AG08395 (cell line): ENCODE measurements around the gene RPH3AL.
A peak's percentile ranks its signal among the peaks of the same experiment; 100 is the strongest.
"Not testable (repeated sequence)": the region's sequence is repeated elsewhere in the genome, so short reads cannot be mapped to it uniquely, and the experiment has no call there.

Experiments
- DNase-seq: peaks from one replicate; pipeline ENCODE4 v3.0.0; 2012; ENCODE audit warnings: mixed read lengths, low spot score

RPH3AL gene

GRCh38 chr17:320139-320538 lies 32.5 kb downstream of the RPH3AL start:
- no peak for DNase-seq

DNA sequence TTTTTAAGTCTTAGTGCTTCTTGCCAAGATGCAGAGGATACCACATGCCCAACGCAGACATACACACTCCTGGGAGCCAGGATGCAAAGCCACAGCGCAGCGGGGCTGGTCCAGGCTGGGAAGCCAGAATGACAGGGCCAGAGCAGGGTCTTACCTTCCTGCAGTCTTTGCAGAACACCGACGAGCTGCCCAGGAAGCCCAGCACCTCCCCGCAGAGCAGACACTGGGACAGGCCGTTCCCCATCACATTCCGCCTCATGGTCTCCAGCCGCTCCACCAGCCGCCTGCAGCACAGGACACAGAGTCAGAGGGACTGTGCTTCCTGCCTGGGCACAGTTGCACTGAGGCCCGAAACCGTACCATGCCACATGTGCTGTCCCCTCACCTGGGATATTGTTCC lies 33.3 kb downstream of the RPH3AL start:
- DNase-seq, result no peak

DNA sequence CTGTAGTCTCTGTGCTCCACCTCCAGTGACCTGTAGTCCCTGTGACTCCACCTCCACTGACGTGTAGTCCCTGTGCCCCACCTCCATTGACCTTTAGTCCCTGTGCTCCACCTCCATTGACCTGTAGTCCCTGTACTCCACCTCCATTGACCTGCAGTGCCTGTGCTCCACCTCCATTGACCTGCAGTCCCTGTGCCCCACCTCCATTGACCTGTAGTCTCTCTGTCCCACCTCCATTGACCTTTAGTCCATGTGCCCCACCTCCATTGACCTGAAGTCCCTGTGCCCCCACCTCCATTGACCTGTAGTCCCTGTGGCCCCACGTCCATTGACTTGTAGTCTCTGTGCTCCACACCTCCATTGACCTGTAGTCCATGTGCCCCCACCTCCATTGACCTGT lies 35.5 kb downstream of the RPH3AL start:
- DNase-seq, result not testable (repeated sequence)

- not testable (repeated sequence) for DNase-seq
These were observed 37.2 kb downstream of the RPH3AL start for GRCh38 chr17:315399-315798.

GRCh38 chr17:314614-314944 lies 38.0 kb downstream of the RPH3AL start:
- DNase-seq, result not testable (repeated sequence)

GRCh38 chr17:313911-314613 lies 38.5 kb downstream of the RPH3AL start:
- DNase-seq, result no peak

GRCh38 chr17:313231-313630 lies 39.4 kb downstream of the RPH3AL start:
- DNase-seq, result no peak

GRCh38 chr17:312476-313148 lies 40.0 kb downstream of the RPH3AL start:
- DNase-seq, result no peak

GRCh38 chr17:311119-311782 lies 41.4 kb downstream of the RPH3AL start:
- no peak for DNase-seq

DNA sequence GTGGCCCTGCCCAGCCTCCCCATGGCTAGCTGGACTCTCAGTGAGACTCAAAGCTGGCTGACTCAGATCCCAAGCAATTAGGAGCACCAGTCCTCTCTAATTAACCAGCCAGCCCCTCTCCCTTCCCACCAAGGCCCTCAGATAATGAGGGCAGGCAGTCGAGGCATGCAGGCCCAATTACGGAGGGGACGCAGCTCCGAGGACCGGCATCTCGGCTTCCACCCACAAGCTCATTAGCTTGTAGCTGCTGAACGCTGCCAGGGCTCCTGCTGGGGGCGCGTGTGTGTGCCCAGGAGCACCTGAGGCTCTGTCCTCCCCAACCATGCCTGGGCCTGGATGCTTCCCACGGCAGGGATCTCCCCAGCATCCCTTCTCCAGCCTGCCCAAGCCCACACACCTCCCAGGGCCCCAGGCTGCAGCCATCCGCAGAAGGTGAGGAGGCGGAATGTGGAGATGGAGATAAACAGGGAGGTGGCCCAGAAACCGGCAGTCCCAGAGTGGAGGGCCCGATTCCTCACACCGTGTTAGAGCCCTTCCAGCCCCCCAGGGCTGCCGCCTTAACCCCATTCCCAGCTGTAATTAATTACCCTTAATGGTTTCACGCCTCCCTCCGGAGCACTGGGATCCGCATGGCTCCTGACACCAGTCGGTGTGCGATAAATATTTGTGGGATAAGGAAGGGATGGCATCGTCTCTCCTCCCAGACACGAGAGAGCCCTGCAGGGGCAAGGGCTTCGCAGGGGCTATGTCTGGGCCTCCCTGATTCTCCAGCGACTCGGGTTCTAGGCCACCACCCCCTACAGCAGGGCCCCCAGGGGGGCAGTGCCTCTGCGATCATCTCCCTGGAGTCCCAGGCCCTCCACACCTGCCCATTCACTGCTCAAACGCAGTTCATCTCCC lies 42.2 kb downstream of the RPH3AL start:
- no peak for DNase-seq

GRCh38 chr17:309361-309888 lies 43.2 kb downstream of the RPH3AL start:
- DNase-seq, result no peak

GRCh38 chr17:307741-308507 lies 44.7 kb downstream of the RPH3AL start:
- peak; percentile 30 for DNase-seq

DNA sequence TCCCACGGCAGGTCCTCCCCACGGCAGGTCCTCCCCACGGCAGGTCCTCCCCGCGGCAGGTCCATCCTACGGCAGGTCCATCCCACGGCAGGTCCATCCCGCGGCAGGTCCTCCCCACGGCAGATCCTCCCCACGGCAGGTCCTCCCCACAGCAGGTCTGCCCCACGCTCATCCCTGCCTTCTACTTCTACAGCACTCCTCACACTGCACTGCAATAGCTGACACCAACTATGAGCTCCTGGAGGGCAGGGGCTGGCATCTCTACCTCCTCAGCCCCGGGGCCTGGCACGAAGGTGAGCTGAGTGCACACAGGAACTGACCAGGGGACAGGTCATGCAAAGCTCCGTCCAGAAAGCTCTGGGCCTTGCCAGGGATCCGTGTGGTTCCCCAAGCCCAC lies 45.3 kb downstream of the RPH3AL start:
- no peak for DNase-seq

GRCh38 chr17:306536-307294 lies 45.9 kb downstream of the RPH3AL start:
- no peak for DNase-seq

GRCh38 chr17:306116-306515 lies 46.5 kb downstream of the RPH3AL start:
- DNase-seq, result no peak

DNA sequence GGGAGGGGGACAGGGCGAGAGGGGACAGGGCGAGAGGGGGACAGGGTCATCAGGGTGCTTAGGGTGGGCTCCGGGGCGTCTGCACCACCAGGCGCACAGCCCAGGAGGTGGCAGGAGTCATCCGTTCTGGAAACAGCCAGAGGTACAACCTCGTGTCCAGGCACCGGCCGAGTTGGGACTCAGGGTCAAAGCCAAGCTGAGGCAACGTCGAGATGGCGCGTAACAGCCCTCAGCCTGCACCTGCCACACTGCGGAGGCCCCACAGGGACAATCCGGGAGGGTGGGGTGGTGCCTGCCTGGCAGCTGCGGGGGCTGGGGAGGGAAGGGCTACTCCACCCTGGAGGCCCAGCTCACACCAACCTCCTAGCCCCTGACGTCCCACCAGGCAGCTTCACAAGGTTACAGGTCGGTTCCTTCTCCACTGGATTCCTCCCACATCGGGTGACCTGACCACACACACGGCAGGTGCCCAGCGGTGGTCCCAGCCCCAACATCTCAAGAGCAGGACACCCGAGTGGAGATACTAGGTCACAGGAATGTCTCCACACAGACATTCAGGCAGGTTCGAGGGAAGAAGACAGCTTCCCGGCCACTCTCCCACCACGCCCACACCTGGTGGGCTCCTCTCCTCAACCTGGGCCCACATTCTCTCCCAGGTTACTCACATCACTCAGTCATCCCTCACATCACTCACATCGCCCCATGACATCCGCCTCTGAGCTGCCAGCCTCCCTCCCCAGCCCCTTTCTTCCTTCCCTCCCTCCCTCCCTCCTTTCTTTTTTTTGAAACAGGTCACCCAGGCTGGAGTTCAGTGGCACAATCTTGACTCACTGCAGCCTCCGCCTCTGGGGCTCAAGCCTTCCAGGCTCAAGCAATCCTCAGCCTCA lies 47.3 kb downstream of the RPH3AL start:
- no peak for DNase-seq

DNA sequence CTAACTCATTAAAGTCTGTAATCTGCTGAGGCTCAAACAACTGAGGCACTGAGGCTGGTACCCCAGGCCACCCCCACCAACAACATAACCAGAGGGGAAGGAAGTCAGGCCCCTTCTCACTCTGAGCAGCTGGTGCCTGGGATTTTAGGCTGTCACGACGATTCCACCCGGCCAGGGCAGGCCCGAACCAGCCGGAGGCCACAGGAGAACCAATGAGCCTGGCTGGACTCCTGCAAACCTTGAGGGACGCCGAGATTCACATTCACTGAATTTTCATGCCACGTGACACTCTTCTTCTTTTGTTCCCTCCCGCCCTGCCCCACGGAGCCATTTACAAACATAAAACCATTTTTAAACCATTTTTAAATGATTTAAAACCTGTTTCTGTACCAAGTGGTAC lies 48.1 kb downstream of the RPH3AL start:
- peak; percentile 9 for DNase-seq

DNA sequence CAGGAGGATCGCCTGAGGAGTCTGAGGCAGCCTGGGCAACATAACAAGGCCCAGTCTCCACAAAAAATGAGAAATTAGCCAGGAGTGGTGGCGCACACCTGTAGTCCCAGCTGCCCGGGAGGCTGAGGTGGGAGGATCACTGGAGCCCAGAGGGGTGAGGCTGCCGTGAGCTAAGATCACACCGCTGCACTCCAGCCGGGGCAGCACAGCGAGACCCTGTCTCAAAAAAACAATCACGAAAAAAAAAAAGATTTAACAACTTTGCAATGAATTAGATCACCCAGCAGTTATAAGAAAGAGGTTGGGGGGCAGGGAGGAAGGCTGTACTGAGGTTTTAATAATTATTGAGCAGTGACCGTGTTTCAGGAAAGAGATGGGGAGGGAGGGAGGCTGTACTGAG lies 49.4 kb downstream of the RPH3AL start:
- no peak for DNase-seq

DNA sequence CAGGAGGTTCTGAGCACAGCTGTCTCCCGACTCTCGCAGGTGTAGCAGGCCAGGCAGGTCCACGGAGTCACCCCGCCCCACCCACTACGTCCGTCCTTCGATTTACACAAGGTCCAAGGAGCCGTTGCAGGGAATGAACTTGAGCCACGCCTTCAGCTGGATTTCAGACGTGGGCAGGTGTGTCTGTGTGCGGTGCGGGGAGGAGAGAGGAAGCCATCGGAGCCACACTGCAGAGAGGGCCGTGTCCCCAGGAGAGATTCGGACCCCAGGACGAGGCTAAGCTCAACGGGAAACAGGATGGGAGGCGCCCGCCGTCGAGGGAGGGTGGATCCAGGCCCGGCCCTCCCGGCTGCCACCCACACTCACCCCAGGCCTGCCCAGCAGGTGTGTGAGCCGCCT lies 50.3 kb downstream of the RPH3AL start:
- DNase-seq, result no peak
